Effector memory CD4-positive, alpha-beta T cell (primary cell): ENCODE data around the gene ZNF544.
"Not testable (repeated sequence)": the region's sequence is repeated elsewhere in the genome, so short reads cannot be mapped to it uniquely, and the experiment has no call there.

ENCODE experiments used
- DNase-seq, 3 donors: peaks; one replicate each; pipeline ENCODE4 v3.0.0-alpha.2; 2020
- H3K27ac ChIP-seq: 2 replicates; pipeline ENCODE4 v1.7.0; 2013; ENCODE audit warnings: mild to moderate bottlenecking, low read length, moderate library complexity; ENCODE audit not compliant: insufficient read depth, poor library complexity, severe bottlenecking
- H3K27me3 ChIP-seq: replicated peaks from 2 replicates; pipeline ENCODE4 v1.7.0; 2013; ENCODE audit warnings: mild to moderate bottlenecking, low read length; ENCODE audit not compliant: insufficient read depth, control insufficient read depth, poor library complexity, severe bottlenecking
- H3K36me3 ChIP-seq: 2 replicates; pipeline ENCODE4 v1.7.0; 2013; ENCODE audit warnings: mild to moderate bottlenecking, low read length, moderate library complexity; ENCODE audit not compliant: control insufficient read depth, insufficient read depth
- H3K4me1 ChIP-seq: 2 replicates; pipeline ENCODE4 v1.7.0; 2013; ENCODE audit warnings: low read length, mild to moderate bottlenecking; ENCODE audit not compliant: control insufficient read depth, insufficient read depth, poor library complexity, severe bottlenecking
- H3K4me3 ChIP-seq: 2 replicates; pipeline ENCODE4 v1.7.0; 2013; ENCODE audit warnings: low read length, low read depth, mild to moderate bottlenecking; ENCODE audit not compliant: insufficient read depth, poor library complexity, severe bottlenecking
- H3K9me3 ChIP-seq: 2 replicates; pipeline ENCODE4 v1.7.0; 2013; ENCODE audit warnings: mild to moderate bottlenecking, low read length, moderate library complexity; ENCODE audit not compliant: control insufficient read depth

The ZNF544 gene

DNA sequence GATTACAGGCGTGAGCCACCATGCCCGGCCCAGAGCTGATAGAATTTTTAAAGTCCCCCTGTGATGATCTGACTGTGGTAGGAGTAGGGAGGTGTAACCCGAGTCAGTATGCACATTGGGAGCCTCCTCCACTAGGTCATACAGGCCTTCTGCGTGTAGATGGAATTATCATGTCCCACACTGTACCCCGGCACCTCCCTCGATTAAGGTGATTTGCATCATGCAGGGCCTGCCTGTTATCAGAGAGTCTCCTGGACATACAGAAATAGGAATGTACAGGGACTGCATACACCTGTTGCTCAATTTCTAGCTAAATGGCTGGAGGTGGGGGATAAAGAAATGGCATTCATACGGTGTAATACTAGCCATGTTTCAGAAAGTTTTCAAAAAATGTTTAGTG, 75.5 kb downstream of the ZNF544 start:
- H3K36me3 ChIP-seq: peaks cover 21% of the 10 kb centered on the region
- no peaks in the 10 kb centered on the region for H3K4me1 ChIP-seq
- H3K27ac ChIP-seq: peak overlapping the region; percentile 88
- no peak for DNase-seq
- no peaks in the 10 kb centered on the region for H3K27me3 ChIP-seq
- no peak overlapping the region for H3K4me3 ChIP-seq
- no peaks in the 10 kb centered on the region for H3K9me3 ChIP-seq

GRCh38 chr19:58304748-58305064, 76.0 kb downstream of the ZNF544 start:
- Histone ChIP-seq H3K36me3 (peaks cover 22% of the 10 kb centered on the region), H3K27ac (peak overlapping the region; percentile 88), H3K4me3 (peak overlapping the region; percentile 79), H3K4me1 (no peaks in the 10 kb centered on the region), H3K27me3 (no peaks in the 10 kb centered on the region), H3K9me3 (no peaks in the 10 kb centered on the region)
- no peak for DNase-seq

DNA sequence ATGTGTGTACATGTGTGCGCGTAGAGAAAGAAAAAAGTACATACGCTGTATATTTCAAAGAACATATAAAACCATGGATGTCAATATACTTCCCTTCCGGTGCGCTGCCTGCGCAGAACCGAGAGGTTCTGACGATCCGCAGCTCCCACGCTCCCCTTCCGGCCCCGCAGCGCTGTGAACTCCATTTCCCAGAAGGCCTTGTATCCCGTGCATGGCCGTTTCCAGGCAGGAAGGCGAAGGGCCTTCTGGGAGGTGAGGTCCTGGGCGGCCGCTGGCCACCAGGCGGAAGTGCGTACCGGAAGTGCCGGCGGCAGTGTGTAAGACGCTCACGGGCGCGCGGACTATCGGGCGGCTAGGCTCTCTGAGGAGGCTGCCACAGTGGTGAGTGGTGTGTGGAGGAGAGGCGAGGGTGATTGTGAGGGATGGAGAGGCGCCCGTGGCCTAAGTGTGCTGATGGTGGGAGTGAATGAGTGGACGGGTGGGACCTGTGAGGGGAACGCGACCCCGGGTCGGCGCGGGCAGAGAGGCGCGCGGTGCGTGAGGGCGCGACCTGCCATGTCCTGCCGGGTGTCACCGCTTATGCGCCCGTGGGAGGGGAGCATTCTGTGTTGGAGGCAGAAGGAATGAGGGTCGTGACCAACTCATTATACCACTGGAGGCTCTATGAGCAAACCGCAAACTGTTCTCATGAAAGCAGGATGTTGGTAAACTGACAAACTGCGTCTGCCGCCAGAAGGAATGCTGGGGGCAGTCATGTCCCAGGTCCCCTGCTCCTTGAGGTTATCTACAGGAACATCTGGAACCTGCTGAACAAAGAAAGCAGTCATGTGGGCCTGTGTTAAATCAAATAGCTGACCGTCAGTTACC, 76.6 kb downstream of the ZNF544 start, which contains the start of gene ERVK3-1:
Gene ERVK3-1, plus strand, starts transcription at position 313 of the 867 bp plus-strand sequence. CDS start 6,792 bp downstream, outside the sequence.
- no peaks in the 10 kb centered on the region for H3K27me3 ChIP-seq
- peak; percentile 89 to 94 (median 91) for DNase-seq
- H3K27ac ChIP-seq: peak within 1 kb of the TSS; percentile 88
- H3K4me3 ChIP-seq: peak within 1 kb of the TSS; percentile 79
- peaks cover 18% of the 10 kb centered on the region for H3K36me3 ChIP-seq
- no peaks in the 10 kb centered on the region for H3K9me3 ChIP-seq
- no peaks in the 10 kb centered on the region for H3K4me1 ChIP-seq

DNA sequence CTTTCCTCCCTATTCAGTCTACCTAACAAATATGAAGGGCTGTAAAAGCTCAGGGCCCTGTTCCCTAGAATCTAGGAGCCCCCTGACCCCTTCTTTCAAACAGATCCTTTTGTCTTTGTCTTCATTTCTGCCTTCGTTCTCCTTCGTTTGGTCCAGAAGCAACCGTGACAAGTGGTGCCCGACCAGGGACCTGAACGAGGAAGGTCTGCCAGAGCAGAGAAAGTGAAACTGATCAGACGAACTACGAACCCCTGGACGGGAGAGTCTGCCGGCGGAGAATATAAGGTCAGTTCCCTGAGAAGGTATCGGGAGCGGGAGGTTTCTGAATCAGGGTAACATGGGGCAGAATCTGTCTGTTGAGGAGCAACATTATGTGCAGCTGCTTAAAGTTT, 77.2 kb downstream of the ZNF544 start:
- Histone ChIP-seq H3K27ac (peak overlapping the region; percentile 88), H3K4me3 (peak overlapping the region; percentile 79), H3K9me3 (no peaks in the 10 kb centered on the region), H3K36me3 (peaks cover 18% of the 10 kb centered on the region), H3K27me3 (no peaks in the 10 kb centered on the region), H3K4me1 (no peaks in the 10 kb centered on the region)
- no peak for DNase-seq

DNA sequence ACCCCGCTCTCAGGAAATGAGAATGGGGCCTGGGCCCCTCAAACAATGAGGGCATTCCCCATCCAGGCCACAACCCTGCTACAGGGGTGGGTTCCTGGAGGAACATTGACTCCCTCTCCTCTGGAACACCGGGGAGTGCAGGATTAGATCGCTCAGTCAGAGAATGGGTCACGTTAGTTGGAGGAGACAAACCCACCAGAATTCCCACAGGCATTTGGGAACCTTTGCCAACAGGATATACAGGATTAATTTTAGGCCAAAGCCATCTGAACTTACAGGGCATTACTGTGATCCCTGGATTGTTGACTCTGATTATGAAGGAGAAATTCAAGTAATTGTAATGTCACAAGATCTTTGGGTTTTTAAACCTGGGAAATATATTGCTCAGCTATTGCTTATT, 79.0 kb downstream of the ZNF544 start:
- DNase-seq: no peak
- no peaks in the 10 kb centered on the region for H3K4me1 ChIP-seq
- peaks cover 33% of the 10 kb centered on the region for H3K36me3 ChIP-seq
- H3K27me3 ChIP-seq: no peaks in the 10 kb centered on the region
- H3K27ac ChIP-seq: no peak overlapping the region
- no peak overlapping the region for H3K4me3 ChIP-seq
- no peaks in the 10 kb centered on the region for H3K9me3 ChIP-seq

- H3K36me3 ChIP-seq: peaks cover 61% of the 10 kb centered on the region
- not testable (repeated sequence) for H3K9me3 ChIP-seq
Observed at GRCh38 chr19:58310685-58311084, 82.0 kb downstream of the ZNF544 start.

DNA sequence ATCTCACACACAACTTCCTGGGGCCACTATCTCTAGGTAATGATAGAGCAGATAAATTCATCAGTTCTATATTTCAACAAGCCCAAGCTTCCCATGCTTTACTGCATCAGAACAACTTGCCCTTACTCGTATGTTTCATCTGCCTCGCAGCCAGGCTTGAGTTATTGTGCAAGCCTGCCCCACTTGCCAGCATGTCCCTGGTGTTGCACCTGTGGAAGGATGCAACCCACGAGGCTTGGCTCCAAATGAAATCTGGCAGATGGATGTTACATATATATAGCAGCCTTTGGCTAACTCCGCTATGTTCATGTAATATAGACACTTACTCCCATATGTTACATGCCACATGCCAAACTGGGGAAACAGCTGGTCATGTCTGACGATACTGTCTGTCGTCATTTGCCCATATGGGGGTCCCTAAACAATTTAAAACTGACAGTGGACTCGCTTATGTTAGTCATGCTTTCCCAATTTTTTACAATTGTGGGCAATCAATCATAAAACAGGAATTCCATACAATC, 82.7 kb downstream of the ZNF544 start:
- H3K27ac ChIP-seq: no peak overlapping the region
- H3K4me1 ChIP-seq: no peaks in the 10 kb centered on the region
- H3K36me3 ChIP-seq: peaks cover 61% of the 10 kb centered on the region
- H3K9me3 ChIP-seq: no peaks in the 10 kb centered on the region
- H3K4me3 ChIP-seq: no peak overlapping the region
- no peak for DNase-seq
- no peaks in the 10 kb centered on the region for H3K27me3 ChIP-seq

More at GRCh38 chr19:58310685-58311084, 82.0 kb downstream of the ZNF544 start:
- not testable (repeated sequence) for H3K4me3 ChIP-seq, H3K27ac ChIP-seq, DNase-seq, H3K27me3 ChIP-seq, H3K4me1 ChIP-seq
